DOHH2 (cell line): Measurements from ENCODE around the gene ACSF2.
"Not testable (repeated sequence)": the region's sequence is repeated elsewhere in the genome, so short reads cannot be mapped to it uniquely, and the experiment has no call there.

Experiments used
- H3F3A ChIP-seq: fragments of 200-600 bp; sonication (generic), shearing (Covaris generic); 2 replicates; pipeline ENCODE4 v1.6.0; 2016; ENCODE audit warnings: antibody characterized with exemption, mild to moderate bottlenecking; ENCODE audit not compliant: control insufficient read depth, insufficient read depth
- H3K27ac ChIP-seq: fragments of 200-600 bp; sonication (generic); 2 replicates; pipeline ENCODE4 v1.5.1; 2014; ENCODE audit warnings: low read depth, mild to moderate bottlenecking, low read length, moderate library complexity
- H3K27me3 ChIP-seq: fragments of 200-600 bp; sonication (generic); 2 replicates; pipeline ENCODE4 v1.6.1; 2014; ENCODE audit warnings: mild to moderate bottlenecking, low read length, mixed read lengths; ENCODE audit not compliant: control insufficient read depth
- H3K36me3 ChIP-seq: fragments of 200-600 bp; sonication (generic); 2 replicates; pipeline ENCODE4 v1.6.1; 2014; ENCODE audit warnings: mild to moderate bottlenecking, low read length, moderate library complexity, mixed read lengths; ENCODE audit not compliant: control insufficient read depth
- H3K4me1 ChIP-seq: fragments of 200-600 bp; sonication (generic); 2 replicates; pipeline ENCODE4 v1.6.1; 2014; ENCODE audit warnings: mild to moderate bottlenecking, low read length, mixed read lengths; ENCODE audit not compliant: control insufficient read depth
- H3K4me2 ChIP-seq: fragments of 200-600 bp; sonication (generic); 2 replicates; pipeline ENCODE4 v1.6.0; 2014; ENCODE audit warnings: mild to moderate bottlenecking, low read length, moderate library complexity
- H3K4me3 ChIP-seq: fragments of 200-600 bp; sonication (generic); 2 replicates; pipeline ENCODE4 v1.5.1; 2014; ENCODE audit warnings: mild to moderate bottlenecking, low read length, mixed read lengths
- H3K79me2 ChIP-seq: fragments of 200-600 bp; sonication (generic); 2 replicates; pipeline ENCODE4 v1.6.1; 2014; ENCODE audit warnings: mild to moderate bottlenecking, low read length, mixed read lengths; ENCODE audit not compliant: control insufficient read depth
- H3K9me2 ChIP-seq: fragments of 200-600 bp; sonication (generic); replicated peaks from 2 replicates; pipeline ENCODE4 v1.6.1; 2014; ENCODE audit warnings: mild to moderate bottlenecking, low read length, mixed read lengths; ENCODE audit not compliant: control insufficient read depth
- H3K9me3 ChIP-seq: fragments of 200-600 bp; sonication (generic); 2 replicates; pipeline ENCODE4 v1.6.1; 2014; ENCODE audit warnings: antibody characterized with exemption, low read length, mixed read lengths; ENCODE audit not compliant: control insufficient read depth, insufficient read depth
- H4K20me1 ChIP-seq: fragments of 200-600 bp; sonication (generic); 2 replicates; pipeline ENCODE4 v1.6.0; 2014; ENCODE audit warnings: low read depth, mild to moderate bottlenecking, antibody characterized with exemption, low read length, moderate library complexity; ENCODE audit not compliant: control insufficient read depth, insufficient read depth
- CTCF ChIP-seq: fragments of 200-600 bp; sonication (generic); IDR thresholded peaks from one replicate; pipeline ENCODE4 v1.5.1; 2014; ENCODE audit warnings: antibody characterized with exemption, mild to moderate bottlenecking, low read depth, low read length; ENCODE audit not compliant: poor library complexity, severe bottlenecking
- EZH2phosphoT487 ChIP-seq: fragments of 200-600 bp; sonication (generic); IDR thresholded peaks from 2 replicates; pipeline ENCODE4 v1.6.1; 2017; ENCODE audit warnings: borderline replicate concordance, mild to moderate bottlenecking, antibody characterized with exemption, low read length, moderate library complexity, mixed read lengths

ACSF2 gene

DNA sequence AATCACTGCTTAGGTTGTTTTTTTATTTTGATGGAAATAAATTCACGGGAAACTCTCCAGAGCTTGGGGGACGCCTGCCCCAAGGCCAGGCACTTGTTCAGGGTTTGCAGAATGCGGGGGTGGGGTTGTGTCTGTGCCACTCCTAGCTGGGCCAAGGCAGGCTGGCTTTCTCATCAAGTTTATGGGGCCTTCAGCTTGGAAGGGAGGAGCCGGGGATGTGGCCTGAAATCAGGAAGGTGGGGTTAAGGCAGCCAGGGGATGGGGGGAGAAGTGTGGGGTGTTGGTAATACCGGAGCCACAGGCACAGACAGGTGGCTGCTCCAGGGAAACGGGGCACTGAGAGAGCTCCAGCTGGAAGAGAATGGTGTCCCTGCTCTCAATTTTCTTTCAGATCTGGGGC lies 44.4 kb downstream of the ACSF2 start:
- H3K4me2 ChIP-seq = no peak overlapping the region

DNA sequence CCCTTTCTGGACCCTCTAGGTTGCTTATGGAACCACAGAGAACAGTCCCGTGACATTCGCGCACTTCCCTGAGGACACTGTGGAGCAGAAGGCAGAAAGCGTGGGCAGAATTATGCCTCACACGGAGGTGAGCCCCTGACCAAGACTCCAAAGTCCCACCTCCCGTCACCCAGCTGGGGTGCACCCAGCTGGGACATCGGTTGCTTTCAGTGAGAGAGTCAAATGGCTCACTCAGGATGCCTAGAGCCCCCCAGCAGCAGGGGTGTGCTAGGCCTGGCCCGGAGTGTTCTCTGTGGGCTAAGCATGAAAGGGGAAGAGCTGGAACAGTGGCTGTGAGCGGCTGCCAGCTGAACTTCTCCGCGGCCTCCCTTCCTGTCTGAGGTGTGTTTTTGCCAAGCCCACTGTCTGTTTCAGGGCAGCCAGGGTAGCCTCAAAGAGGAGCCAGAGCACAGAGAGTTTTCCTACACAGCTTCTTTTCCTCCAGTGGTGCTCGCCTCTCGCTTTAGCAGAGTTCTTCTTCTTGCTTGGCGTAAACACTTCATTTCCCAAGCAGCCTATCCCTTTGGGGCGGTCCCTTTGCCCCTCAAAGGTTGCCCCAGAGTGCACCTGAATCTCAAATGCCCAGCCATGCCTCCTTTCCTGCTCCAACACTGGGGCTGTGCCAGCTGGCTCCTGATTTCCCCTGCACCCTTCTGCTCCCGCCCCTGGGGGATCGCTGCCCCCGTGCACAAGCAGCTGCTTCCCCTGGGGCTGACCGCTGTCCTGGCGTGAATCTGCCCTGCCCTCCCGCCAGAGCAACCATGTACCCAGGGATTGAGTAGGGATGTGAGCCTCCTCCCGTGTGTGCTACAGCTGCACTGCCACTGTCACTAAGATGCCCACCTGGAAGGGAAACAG lies 45.2 kb downstream of the ACSF2 start:
- TF ChIP-seq EZH2phosphoT487 (no peak), CTCF (no peak)
- Histone ChIP-seq H4K20me1 (no peaks in the 10 kb centered on the region), H3K4me1 (peaks cover 4% of the 10 kb centered on the region), H3K9me3 (no peaks in the 10 kb centered on the region), H3F3A (no peaks in the 10 kb centered on the region), H3K9me2 (no peaks in the 10 kb centered on the region), H3K4me2 (no peak overlapping the region), H3K4me3 (no peak overlapping the region), H3K36me3 (no peaks in the 10 kb centered on the region), H3K27me3 (peaks cover 5% of the 10 kb centered on the region; the same call in 1 of the 2 replicates), H3K79me2 (no peaks in the 10 kb centered on the region), H3K27ac (no peak overlapping the region)

More for the DNA sequence above, 44.4 kb downstream of the ACSF2 start:
- peaks cover 5% of the 10 kb centered on the region for H3K4me1 ChIP-seq
- H3K9me3 ChIP-seq = no peaks in the 10 kb centered on the region
- H3F3A ChIP-seq = no peaks in the 10 kb centered on the region
- H3K79me2 ChIP-seq = no peaks in the 10 kb centered on the region
- H3K9me2 ChIP-seq = no peaks in the 10 kb centered on the region
- no peaks in the 10 kb centered on the region for H3K36me3 ChIP-seq
- TF ChIP-seq CTCF (no peak), EZH2phosphoT487 (no peak)
- no peak overlapping the region for H3K4me3 ChIP-seq
- H4K20me1 ChIP-seq = no peaks in the 10 kb centered on the region
- H3K27me3 ChIP-seq = peaks cover 5% of the 10 kb centered on the region; the same call in 1 of the 2 replicates
- no peak overlapping the region for H3K27ac ChIP-seq

DNA sequence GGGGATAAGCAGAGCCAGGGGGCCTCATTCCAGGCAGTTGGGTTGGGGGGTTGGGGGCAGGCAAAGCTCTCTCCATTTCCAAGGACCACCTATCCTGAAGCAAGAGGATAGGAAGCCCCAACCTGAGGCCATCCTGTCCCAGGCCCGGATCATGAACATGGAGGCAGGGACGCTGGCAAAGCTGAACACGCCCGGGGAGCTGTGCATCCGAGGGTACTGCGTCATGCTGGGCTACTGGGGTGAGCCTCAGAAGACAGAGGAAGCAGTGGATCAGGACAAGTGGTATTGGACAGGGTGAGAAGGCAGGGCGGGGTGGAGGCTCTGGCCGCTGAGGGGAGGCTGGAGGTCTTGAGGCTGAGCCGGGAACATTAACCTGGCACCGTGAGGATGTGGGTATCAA lies 46.3 kb downstream of the ACSF2 start:
- Histone ChIP-seq H3K79me2 (no peaks in the 10 kb centered on the region), H3K9me2 (no peaks in the 10 kb centered on the region), H3K27me3 (peaks cover 5% of the 10 kb centered on the region; the same call in 1 of the 2 replicates), H3K27ac (no peak overlapping the region), H3K9me3 (no peaks in the 10 kb centered on the region), H4K20me1 (no peaks in the 10 kb centered on the region), H3F3A (no peaks in the 10 kb centered on the region), H3K4me3 (no peak overlapping the region), H3K36me3 (no peaks in the 10 kb centered on the region), H3K4me2 (no peak overlapping the region), H3K4me1 (no peaks in the 10 kb centered on the region)
- no peak for TF ChIP-seq EZH2phosphoT487
- TF ChIP-seq CTCF = no peak

DNA sequence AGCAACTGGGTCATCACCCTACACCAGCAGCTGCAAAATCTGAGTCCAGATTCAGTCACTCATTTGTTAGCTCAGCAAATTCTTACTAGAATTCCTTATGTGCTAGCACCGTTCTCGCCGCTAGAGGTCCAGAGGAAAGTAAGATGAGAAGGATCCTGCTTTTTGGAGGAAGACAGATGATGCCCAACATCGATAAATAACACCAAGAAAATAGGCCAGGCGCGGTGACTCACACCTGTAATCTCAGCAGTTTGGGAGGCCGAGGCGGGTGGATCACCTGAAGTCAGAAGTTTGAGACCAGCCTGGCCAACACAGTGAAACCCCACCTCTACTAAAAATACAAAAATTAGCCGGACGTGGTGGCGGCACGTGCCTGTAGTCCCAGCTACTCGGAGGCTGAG lies 46.7 kb downstream of the ACSF2 start:
- not testable (repeated sequence) for H3K4me1 ChIP-seq, H3K27ac ChIP-seq, H3K79me2 ChIP-seq, H3K36me3 ChIP-seq, H3K27me3 ChIP-seq, H3K4me2 ChIP-seq, H3F3A ChIP-seq, H4K20me1 ChIP-seq, H3K4me3 ChIP-seq, H3K9me2 ChIP-seq, H3K9me3 ChIP-seq
